Esophagus muscularis mucosa (tissue), 4 donors: ENCODE measurements around the gene PTPA. TPM values are rescaled to one million over a fixed set of nuclear protein-coding genes. Genes with fewer than 3 reads are reported as not detected.

Experiments used
- DNase-seq: peaks from one replicate; pipeline ENCODE4 v3.0.0-alpha.2; 2017; ENCODE audit errors: extremely low spot score
- H3K27ac ChIP-seq, 4 donors: fragments of 200-600 bp; sonication (generic); replicated peaks in 1 of 4; 1 replicate in 3 of 4; 2 replicates in 1 of 4; pipeline ENCODE4 v1.5.1; 2016 to 2019; ENCODE audit warnings: mild to moderate bottlenecking in 1 of 4
- H3K27me3 ChIP-seq, 4 donors: fragments of 200-600 bp; sonication (generic); one replicate each; pipeline versions ENCODE4 v1.5.1 to v1.6.0; 2016 to 2019
- H3K36me3 ChIP-seq, 4 donors: fragments of 200-600 bp; sonication (generic); one replicate each; pipeline ENCODE4 v1.5.1; 2016 to 2019
- H3K4me1 ChIP-seq, 4 donors: fragments of 200-600 bp; sonication (generic); one replicate each; pipeline ENCODE4 v1.5.1; 2016 to 2019
- H3K4me3 ChIP-seq, 4 donors: fragments of 200-600 bp; sonication (generic); 1 replicate in 2 of 4; 2 replicates in 2 of 4; pipeline ENCODE4 v1.5.1; 2016 to 2019; ENCODE audit warnings: mild to moderate bottlenecking in 4 of 4, moderate library complexity in 1 of 4
- H3K9me3 ChIP-seq, 4 donors: fragments of 200-600 bp; sonication (generic); 1 replicate in 3 of 4; 2 replicates in 1 of 4; pipeline ENCODE4 v1.5.1; 2016 to 2019
- CTCF ChIP-seq, 3 experiments: fragments of 200-600 bp in 2 of 3; fragments of 450-650 bp in 1 of 3; sonication (generic) in 2 of 3; IDR thresholded peaks; one replicate each; pipeline ENCODE4 v1.5.1; 2017 to 2019; ENCODE audit warnings: antibody characterized with exemption in 3 of 3, mild to moderate bottlenecking in 2 of 3, moderate library complexity in 1 of 3
- EP300 ChIP-seq: sonication (generic); formaldehyde crosslinking; IDR thresholded peaks from one replicate; pipeline ENCODE4 v1.6.1; 2017; ENCODE audit warnings: antibody characterized with exemption
- POLR2A ChIP-seq: fragments of 450-650 bp; IDR thresholded peaks from one replicate; pipeline ENCODE4 v1.6.1; 2017; ENCODE audit warnings: antibody characterized with exemption, moderate library complexity, mild to moderate bottlenecking, low read depth
- POLR2AphosphoS5 ChIP-seq, 2 donors: sonication (generic); formaldehyde crosslinking; IDR thresholded peaks; one replicate each; pipeline ENCODE4 v1.6.1; 2017; ENCODE audit warnings: antibody characterized with exemption in 2 of 2
- WGBS: methylation state at CpG from one replicate; pipeline ENCODE4 v1.1.5; 2018; 5-methylcytosine and 5-hydroxymethylcytosine counted together
- intact Hi-C: fragments of 100-400 bp; cut with DNase I; formaldehyde crosslinking; loops from one replicate; pipeline ENCODE4 v1.15.1; 2023
- total RNA-seq, 4 donors: library from RNA; depleted of rRNA; stranded (reverse); fragments of >200 nt; gene quantifications; one replicate each; pipeline versions ENCODE4 v1.1.0 to v1.2.1, GENCODE V29; 2016

PTPA gene
- total RNA-seq, 4 donors from 2014 or later, result 57.7 to 91.9 (median 77.4) TPM

- Histone ChIP-seq H3K9me3 (no peaks in the 10 kb centered on the region), H3K27me3 (no peaks in the 10 kb centered on the region), H3K4me1 (peaks cover 0 to 5% (median 0%) of the 10 kb centered on the region in 4 donors), H3K4me3 (no peak overlapping the region), H3K36me3 (peaks cover 32 to 66% (median 63%) of the 10 kb centered on the region in 4 donors), H3K27ac (no peak overlapping the region)
- no peak for DNase-seq
- intact Hi-C loops, result no loop called here
- WGBS, result 87% methylated on average over 20 of the region's 20 CpGs
- TF ChIP-seq EP300, result no peak
- TF ChIP-seq CTCF (IDR thresholded peaks at IDR 0.05), result no peak
- TF ChIP-seq POLR2AphosphoS5 (IDR thresholded peaks at IDR 0.05), result no peak
- no peak for TF ChIP-seq POLR2A
Observed at GRCh38 chr9:129093602-129094386, 17.4 kb upstream of the PTPA start.

GRCh38 chr9:129094387-129095169 is 16.6 kb upstream of the PTPA start:
- H3K9me3 ChIP-seq, result no peaks in the 10 kb centered on the region
- DNase-seq, result no peak
- H3K27me3 ChIP-seq, result no peaks in the 10 kb centered on the region
- 87% methylated on average over 3 of the region's 13 CpGs for WGBS
- intact Hi-C loops, result no loop called here
- peaks cover 32 to 60% (median 56%) of the 10 kb centered on the region in 4 donors for H3K36me3 ChIP-seq
- H3K27ac ChIP-seq, result no peak overlapping the region
- no peak for TF ChIP-seq POLR2AphosphoS5 (IDR thresholded peaks at IDR 0.05)
- TF ChIP-seq CTCF (IDR thresholded peaks at IDR 0.05), result no peak
- no peak for TF ChIP-seq EP300
- no peak for TF ChIP-seq POLR2A
- H3K4me1 ChIP-seq, result peaks cover 0 to 5% (median 0%) of the 10 kb centered on the region in 4 donors
- H3K4me3 ChIP-seq, result no peak overlapping the region

DNA sequence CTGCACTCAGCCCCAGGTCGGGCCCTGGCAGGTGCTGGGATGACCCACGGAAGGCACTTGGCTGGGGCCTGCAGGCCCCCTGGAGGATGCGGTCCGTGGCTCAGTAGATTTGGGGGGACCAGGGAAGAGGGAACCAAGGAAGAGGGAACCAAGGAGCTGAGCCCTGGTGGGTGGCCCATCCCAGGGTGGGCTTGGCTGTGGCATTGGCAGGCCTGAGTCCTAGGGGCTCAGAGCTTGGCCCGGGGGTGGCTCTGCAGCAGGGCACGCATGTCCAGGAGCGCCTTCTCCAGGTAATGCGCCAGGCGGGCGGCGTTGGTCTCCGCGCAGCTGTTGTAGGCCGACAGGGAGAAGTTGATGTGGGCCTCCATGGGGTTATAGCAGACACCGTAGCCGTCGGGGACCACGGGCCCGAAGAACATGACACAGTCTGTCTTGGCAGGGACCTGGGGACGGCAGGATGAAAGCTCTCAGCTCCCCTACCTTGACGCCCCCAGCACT is 16.0 kb upstream of the PTPA start:
- peaks cover 32 to 60% (median 56%) of the 10 kb centered on the region in 4 donors for H3K36me3 ChIP-seq
- WGBS, result 86% methylated on average over 5 of the region's 21 CpGs
- no peak overlapping the region for H3K4me3 ChIP-seq
- no peak for DNase-seq
- H3K27ac ChIP-seq, result no peak overlapping the region
- intact Hi-C loops, result no loop called here
- TF ChIP-seq CTCF (IDR thresholded peaks at IDR 0.05) (no peak), POLR2A (no peak), EP300 (no peak), POLR2AphosphoS5 (IDR thresholded peaks at IDR 0.05) (no peak)
- no peaks in the 10 kb centered on the region for H3K27me3 ChIP-seq
- H3K4me1 ChIP-seq, result peaks cover 0 to 5% (median 0%) of the 10 kb centered on the region in 4 donors
- no peaks in the 10 kb centered on the region for H3K9me3 ChIP-seq

- Histone ChIP-seq H3K27me3 (no peaks in the 10 kb centered on the region), H3K27ac (no peak overlapping the region), H3K4me3 (no peak overlapping the region), H3K9me3 (no peaks in the 10 kb centered on the region), H3K36me3 (peaks cover 32 to 60% (median 57%) of the 10 kb centered on the region in 4 donors), H3K4me1 (peaks cover 0 to 5% (median 0%) of the 10 kb centered on the region in 4 donors)
- intact Hi-C loops, result no loop called here
- TF ChIP-seq CTCF (IDR thresholded peaks at IDR 0.05), result no peak
- no peak for TF ChIP-seq POLR2AphosphoS5 (IDR thresholded peaks at IDR 0.05)
- TF ChIP-seq EP300, result no peak
- TF ChIP-seq POLR2A, result no peak
- 94% methylated on average over 8 of the region's 12 CpGs for WGBS
- no peak for DNase-seq
Observed at GRCh38 chr9:129095908-129096307, 15.3 kb upstream of the PTPA start.
